Parathyroid adenoma (tissue), 2 donors: Measurements from ENCODE around the gene HMG20B.
A peak's percentile ranks its signal among the peaks of the same experiment; 100 is the strongest.

Experiments
- H2AFZ ChIP-seq: fragments of 300-600 bp; sonication (generic); one replicate; pipeline ENCODE4 v1.7.0; 2017; ENCODE audit warnings: antibody characterized with exemption, mild to moderate bottlenecking
- H3K27ac ChIP-seq: fragments of 300-600 bp; sonication (generic); one replicate; pipeline ENCODE4 v1.7.0; 2017
- H3K27me3 ChIP-seq: fragments of 300-600 bp; sonication (generic); one replicate; pipeline ENCODE4 v1.7.0; 2017; ENCODE audit warnings: low read length; ENCODE audit not compliant: control insufficient read depth, insufficient read depth
- H3K36me3 ChIP-seq: fragments of 300-600 bp; sonication (generic); one replicate; pipeline ENCODE4 v1.7.0; 2017; ENCODE audit warnings: low read length; ENCODE audit not compliant: control insufficient read depth, insufficient read depth
- H3K4me1 ChIP-seq: fragments of 300-600 bp; sonication (generic); one replicate; pipeline ENCODE4 v1.7.0; 2017; ENCODE audit warnings: control low read depth
- H3K4me2 ChIP-seq: fragments of 300-600 bp; sonication (generic); one replicate; pipeline ENCODE4 v1.7.0; 2017; ENCODE audit warnings: low read length
- H3K4me3 ChIP-seq: fragments of 300-600 bp; sonication (generic); one replicate; pipeline ENCODE4 v1.7.0; 2017; ENCODE audit warnings: low read depth, low read length
- H3K79me2 ChIP-seq: fragments of 300-600 bp; sonication (generic); one replicate; pipeline ENCODE4 v1.7.0; 2017; ENCODE audit warnings: control low read depth
- H3K9ac ChIP-seq: fragments of 300-600 bp; sonication (generic); one replicate; pipeline ENCODE4 v1.7.0; 2017; ENCODE audit warnings: mild to moderate bottlenecking
- H3K9me3 ChIP-seq: fragments of 300-600 bp; sonication (generic); one replicate; pipeline ENCODE4 v1.7.0; 2017; ENCODE audit warnings: low read length; ENCODE audit not compliant: control insufficient read depth
- CTCF ChIP-seq: fragments of 300-600 bp; sonication (generic); IDR thresholded peaks from one replicate; pipeline ENCODE4 v1.7.0; 2017; ENCODE audit warnings: antibody characterized with exemption, mild to moderate bottlenecking
- donor health status: primary hyperparathyroidism.

Gene HMG20B

DNA sequence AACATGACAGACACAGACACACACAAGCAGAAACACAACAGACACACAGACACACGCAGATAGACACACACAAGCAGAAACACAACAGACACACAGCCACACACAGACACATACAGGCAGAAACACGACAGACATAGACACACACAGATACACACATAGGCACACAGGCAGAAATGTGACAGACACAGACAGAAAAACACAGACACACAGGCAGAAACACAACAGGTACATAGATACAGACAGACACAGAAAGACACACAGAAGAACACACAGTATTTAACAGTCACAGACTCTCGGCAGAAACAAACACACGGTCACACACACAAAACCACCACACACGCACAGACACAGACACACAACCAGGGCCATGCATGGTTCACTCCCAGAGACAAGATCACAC lies 33.0 kb downstream of the HMG20B start:
- H3K27ac ChIP-seq, result no peak overlapping the region
- peak overlapping the region; percentile 68 for H3K4me3 ChIP-seq
- H3K4me2 ChIP-seq, result peak overlapping the region; percentile 88
- no peaks in the 10 kb centered on the region for H3K79me2 ChIP-seq
- no peak for TF ChIP-seq CTCF
- peak overlapping the region; percentile 82 for H2AFZ ChIP-seq
- H3K9me3 ChIP-seq, result no peaks in the 10 kb centered on the region
- H3K27me3 ChIP-seq, result no peaks in the 10 kb centered on the region
- peaks cover 5% of the 10 kb centered on the region for H3K4me1 ChIP-seq
- H3K9ac ChIP-seq, result no peak overlapping the region
- no peaks in the 10 kb centered on the region for H3K36me3 ChIP-seq

GRCh38 chr19:3606174-3606689 lies 33.5 kb downstream of the HMG20B start:
- Histone ChIP-seq H2AFZ (peak overlapping the region; percentile 82), H3K36me3 (no peaks in the 10 kb centered on the region), H3K27ac (no peak overlapping the region), H3K4me3 (peak overlapping the region; percentile 68), H3K4me1 (peaks cover 5% of the 10 kb centered on the region), H3K79me2 (no peaks in the 10 kb centered on the region), H3K9ac (no peak overlapping the region), H3K9me3 (no peaks in the 10 kb centered on the region), H3K27me3 (no peaks in the 10 kb centered on the region), H3K4me2 (peak overlapping the region; percentile 88)
- no peak for TF ChIP-seq CTCF

- Histone ChIP-seq H3K4me2 (peak within 1 kb of the TSS; percentile 88), H3K27me3 (no peaks in the 10 kb centered on the region), H3K9me3 (no peaks in the 10 kb centered on the region), H3K9ac (peak within 1 kb of the TSS; percentile 38), H3K79me2 (no peaks in the 10 kb centered on the region), H2AFZ (peak within 1 kb of the TSS; percentile 82), H3K36me3 (no peaks in the 10 kb centered on the region), H3K4me1 (peaks cover 5% of the 10 kb centered on the region), H3K27ac (peak within 1 kb of the TSS; percentile 38), H3K4me3 (peak within 1 kb of the TSS; percentile 68)
- TF ChIP-seq CTCF, result no peak
Measured at GRCh38 chr19:3606690-3607289, 34.0 kb downstream of the HMG20B start, which contains the start of gene TBXA2R. TBXA2R (minus strand) TSS chr19:3606875; CDS start chr19:3600634, 6,241 bp downstream.

DNA sequence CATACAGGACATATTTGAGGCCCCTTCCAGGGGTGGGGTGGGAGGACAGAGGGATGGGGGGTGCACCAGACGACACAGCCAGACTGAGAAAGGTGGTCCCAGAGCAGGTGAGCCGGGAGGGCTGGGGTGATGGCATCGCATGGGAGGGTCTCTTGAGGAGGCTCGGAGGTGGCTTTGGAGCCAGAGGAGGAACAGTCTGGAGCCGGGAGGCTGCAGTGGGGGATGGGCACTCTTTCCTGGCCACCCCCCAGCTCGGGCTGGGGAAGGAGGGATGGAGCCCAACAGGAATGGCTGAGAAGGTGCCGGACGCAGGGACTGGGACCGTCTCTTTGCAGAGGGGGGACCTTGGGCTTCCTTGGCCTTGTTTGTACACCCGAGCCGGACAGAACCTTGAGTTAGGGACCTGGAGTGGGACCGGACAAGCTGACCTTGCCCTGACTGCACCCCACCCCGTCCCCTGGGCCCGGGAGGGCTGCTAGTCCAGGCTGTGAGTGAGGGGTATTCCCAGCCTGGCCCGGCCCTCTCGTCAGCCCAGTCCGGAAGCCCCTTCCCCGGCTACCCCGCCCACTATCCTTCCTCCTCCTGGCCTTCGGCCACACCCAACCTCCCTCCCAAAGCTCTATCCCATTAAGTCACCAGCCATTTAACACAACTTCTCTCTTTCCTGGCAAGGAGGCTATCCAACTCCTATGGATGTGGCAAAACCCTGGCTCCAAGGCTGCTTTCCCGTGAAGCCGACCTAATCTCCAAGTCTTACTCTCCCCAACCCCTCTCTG lies 34.7 kb downstream of the HMG20B start:
- no peaks in the 10 kb centered on the region for H3K36me3 ChIP-seq
- no peaks in the 10 kb centered on the region for H3K27me3 ChIP-seq
- H3K79me2 ChIP-seq, result no peaks in the 10 kb centered on the region
- peak overlapping the region; percentile 75 for H3K27ac ChIP-seq
- no peaks in the 10 kb centered on the region for H3K9me3 ChIP-seq
- peak overlapping the region; percentile 38 for H3K9ac ChIP-seq
- peak overlapping the region; percentile 88 for H3K4me2 ChIP-seq
- TF ChIP-seq CTCF, result no peak
- H2AFZ ChIP-seq, result peak overlapping the region; percentile 82
- H3K4me1 ChIP-seq, result peaks cover 5% of the 10 kb centered on the region
- peak overlapping the region; percentile 68 for H3K4me3 ChIP-seq
